Stimulated activated CD4-positive, alpha-beta T cell treated with anti-CD3 and anti-CD28 coated beads, Interleukin-1b, Interleukin-23, amount 100 ng/mL, for 4 hours (primary cell): Measurements from ENCODE around the gene ADGRD1.
"Not testable (repeated sequence)": the region's sequence is repeated elsewhere in the genome, so short reads cannot be mapped to it uniquely, and the experiment has no call there.

Source experiments
- DNase-seq, 2 donors: peaks; one replicate each; pipeline ENCODE4 v3.0.0-alpha.2; 2020; ENCODE audit warnings: low read depth in 2 of 2

ADGRD1 gene

DNA sequence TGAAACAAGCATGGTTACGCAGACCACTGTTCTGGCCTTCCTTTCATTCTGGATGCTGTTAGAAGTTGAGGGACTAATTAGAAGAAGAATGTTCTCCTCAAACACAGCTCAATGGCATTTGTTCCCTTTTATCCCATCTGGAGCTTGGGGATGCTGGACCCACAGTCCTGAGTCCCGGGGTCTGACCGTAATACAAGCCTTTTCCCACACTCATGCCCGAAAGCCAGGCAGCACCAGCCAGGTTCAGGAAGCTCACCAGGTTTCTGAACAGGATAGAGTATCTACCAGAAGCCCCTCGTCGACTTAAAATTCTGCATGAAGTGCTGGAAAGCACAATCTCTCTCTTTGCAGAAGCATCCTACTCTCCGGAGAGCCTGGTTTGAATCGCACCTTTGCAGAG lies 165.6 kb downstream of the ADGRD1 start:
- DNase-seq = not testable (repeated sequence)

- DNase-seq = no peak
Measured at GRCh38 chr12:131119936-131120335, 166.2 kb downstream of the ADGRD1 start.

- no peak for DNase-seq
Measured at GRCh38 chr12:131120831-131121271, 167.1 kb downstream of the ADGRD1 start.

- DNase-seq = no peak
Measured at GRCh38 chr12:131121705-131122405, 168.1 kb downstream of the ADGRD1 start.

DNA sequence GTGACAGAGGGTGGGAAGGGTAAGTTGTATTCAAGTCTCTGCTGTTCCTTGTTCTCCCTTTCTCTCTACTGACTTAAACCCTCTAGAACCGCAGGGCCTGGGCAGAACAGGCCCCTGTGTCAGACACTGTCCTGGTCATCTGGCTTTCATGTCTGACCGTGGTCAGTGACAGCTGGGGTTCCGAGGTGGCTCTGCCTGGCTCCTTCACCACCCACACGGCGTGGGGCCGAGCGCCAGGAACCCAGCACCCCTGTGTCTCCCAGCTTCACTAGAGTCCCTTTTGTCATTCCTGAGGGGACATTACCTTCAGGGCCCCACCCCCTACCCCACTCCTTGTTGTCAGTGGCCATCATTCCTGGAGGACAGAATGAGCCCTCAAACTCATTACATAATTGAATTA lies 168.9 kb downstream of the ADGRD1 start:
- DNase-seq = no peak

GRCh38 chr12:131123817-131124216 lies 170.1 kb downstream of the ADGRD1 start:
- no peak for DNase-seq

GRCh38 chr12:131124487-131125280 lies 171.0 kb downstream of the ADGRD1 start:
- no peak for DNase-seq

- DNase-seq = no peak
Measured at GRCh38 chr12:131126662-131127173, 173.0 kb downstream of the ADGRD1 start.

DNA sequence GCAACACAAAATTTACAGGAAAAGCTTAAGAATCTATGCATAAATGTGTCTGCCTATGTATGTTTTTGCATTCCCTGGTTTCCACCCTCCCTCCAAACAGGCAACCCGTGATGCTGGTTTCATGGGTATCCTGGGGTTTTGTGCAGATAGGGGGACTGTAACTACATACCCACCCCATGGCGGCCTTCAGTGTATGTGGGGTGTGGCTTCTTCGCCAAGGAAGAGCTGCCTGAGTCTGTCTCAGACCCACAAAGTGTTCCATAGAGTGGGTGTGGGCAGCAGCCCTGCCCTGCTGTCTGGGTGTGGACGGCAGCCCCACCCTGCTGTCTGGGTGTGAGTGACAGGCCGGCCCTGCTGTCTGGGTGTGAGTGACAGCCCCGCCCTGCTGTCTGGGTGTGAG lies 174.8 kb downstream of the ADGRD1 start:
- DNase-seq = no peak

- DNase-seq = not testable (repeated sequence)
Measured at GRCh38 chr12:131128966-131129619, 175.4 kb downstream of the ADGRD1 start.

- DNase-seq = no peak
Measured at GRCh38 chr12:131129839-131130238, 176.1 kb downstream of the ADGRD1 start.

GRCh38 chr12:131130311-131130911 lies 176.7 kb downstream of the ADGRD1 start:
- DNase-seq = no peak

DNA sequence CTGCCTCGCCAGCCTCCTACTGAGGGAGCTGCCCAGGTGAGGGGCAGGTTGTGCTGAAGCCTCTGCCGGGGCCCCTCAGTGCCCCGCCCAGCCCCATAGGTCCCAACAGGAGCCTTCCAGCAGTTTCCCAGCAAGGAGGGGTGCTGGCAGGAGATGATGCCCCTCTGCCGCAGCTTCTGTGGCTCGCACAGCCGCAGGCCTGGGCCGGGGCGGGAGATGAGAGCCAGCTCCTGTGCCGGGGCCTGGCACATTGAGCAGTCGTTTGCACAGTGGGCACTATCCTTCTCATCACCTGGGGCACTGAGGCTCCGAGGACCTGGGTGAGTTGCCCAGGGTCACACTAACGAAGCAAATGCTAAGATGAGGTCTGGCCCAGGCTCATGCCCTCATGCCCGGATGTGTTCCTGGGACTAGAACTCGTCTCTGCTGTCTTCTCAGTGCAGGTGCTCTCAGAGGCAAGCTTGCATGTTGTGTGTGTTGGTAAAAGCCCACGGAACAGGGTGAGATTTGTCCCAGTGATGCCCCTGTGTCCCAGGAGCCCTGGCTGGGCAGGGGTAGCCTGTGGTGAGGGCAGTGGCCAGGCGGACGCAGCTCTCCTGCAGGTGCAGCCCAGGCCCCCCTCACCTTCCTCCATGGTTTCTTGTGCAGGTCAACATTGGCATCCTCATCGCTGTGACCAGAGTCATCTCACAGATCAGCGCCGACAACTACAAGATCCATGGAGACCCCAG lies 177.5 kb downstream of the ADGRD1 start:
- no peak for DNase-seq

DNA sequence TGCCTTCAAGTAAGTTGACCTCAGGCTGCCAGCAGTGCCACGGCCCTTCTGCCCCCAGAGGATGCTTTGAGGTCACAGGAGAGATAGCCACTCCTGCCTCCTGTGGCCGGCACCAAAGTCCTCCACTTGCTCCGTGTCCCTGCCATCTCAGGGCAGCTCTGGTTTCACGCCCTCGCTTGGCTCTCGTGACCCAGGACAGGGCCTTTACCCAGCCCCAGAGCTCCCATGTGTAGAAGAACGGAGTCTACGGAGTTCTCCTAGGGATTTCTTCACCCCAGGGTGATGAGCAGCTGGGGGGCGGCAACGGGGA lies 178.1 kb downstream of the ADGRD1 start:
- no peak for DNase-seq

GRCh38 chr12:131132118-131132892 lies 178.6 kb downstream of the ADGRD1 start:
- DNase-seq = peak; percentile 70 to 76

DNA sequence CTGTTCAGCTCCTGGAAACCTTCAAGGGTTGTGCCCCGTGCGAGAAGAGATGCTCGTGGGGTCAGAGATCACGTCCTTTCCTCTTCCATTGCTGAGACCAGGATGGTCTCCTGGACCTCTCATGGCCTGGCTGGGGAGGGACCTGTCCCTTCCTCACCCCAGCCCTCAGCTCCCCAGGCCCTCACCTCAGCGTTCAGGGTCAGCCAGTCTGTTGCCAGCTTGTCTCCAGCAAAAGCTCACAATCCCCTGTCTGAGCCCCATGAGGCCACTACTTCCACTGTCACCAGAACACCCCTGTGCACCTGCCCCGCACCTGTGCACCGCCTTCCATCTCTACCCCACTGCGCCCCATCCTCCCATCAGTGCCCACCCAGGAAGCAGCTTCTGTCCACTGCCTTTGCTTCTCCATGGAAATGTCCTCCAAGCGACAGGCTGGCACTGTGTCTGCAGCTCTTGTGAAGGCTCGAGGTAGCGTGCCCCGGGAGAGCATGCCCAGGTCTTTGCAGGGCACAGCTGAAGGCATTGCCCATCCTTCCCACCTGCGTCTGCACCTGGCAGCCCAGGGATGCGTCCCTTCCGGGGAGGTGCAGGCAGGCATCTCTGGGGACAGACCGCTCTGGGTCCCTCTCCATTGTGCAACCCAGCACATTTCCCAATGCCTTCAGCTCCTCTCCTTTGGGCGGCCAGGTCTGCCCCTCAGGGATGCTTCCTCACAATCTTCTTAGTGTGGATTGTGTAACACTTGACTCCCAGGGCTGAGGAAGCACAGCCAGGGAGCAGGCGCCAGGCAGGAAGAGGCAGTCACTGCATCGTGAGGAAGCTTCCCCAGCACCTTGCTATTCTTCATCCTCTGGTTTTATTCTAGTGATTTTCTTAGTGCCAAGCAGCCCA lies 179.6 kb downstream of the ADGRD1 start:
- DNase-seq = no peak

- DNase-seq = no peak
Measured at GRCh38 chr12:131133994-131134393, 180.3 kb downstream of the ADGRD1 start.

- DNase-seq = no peak
Measured at GRCh38 chr12:131134523-131135310, 181.0 kb downstream of the ADGRD1 start.

DNA sequence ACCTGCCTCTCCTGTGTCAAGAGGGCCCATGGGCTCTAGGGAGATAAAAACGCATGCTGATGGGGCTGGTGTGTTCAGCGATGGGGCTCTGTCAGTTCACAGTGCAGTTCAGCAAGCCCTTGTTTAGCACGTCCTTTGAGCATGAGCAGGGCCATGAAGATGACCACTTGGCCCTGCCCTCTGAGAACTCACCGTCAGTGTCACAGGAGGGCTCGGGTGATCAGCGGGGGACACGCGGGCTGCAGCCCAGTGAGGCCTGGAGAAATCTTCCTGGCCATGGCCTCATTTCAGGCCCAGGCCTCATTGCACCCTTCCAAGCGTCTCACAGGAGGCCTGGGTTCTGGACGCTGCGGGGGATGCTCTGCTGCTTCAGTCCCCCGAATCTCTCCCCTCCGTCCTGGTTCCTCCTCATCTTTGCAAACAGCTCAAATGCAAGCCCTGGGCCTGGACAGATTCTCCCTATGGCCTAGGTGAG lies 181.6 kb downstream of the ADGRD1 start:
- DNase-seq = no peak
